Nephron progenitor cell (in vitro differentiated cells): ENCODE data around the gene LUC7L2.
"Not testable (repeated sequence)": the region's sequence is repeated elsewhere in the genome, so short reads cannot be mapped to it uniquely, and the experiment has no call there.

ENCODE experiments used
- DNase-seq: peaks from one replicate; pipeline ENCODE4 v3.0.0; 2021
- H3K27ac Mint-ChIP-seq: 2 replicates; pipeline ENCODE4 v1.8.0; 2021; ENCODE audit warnings: mild to moderate bottlenecking, moderate library complexity, mixed read lengths
- H3K27me3 Mint-ChIP-seq: 2 replicates; pipeline ENCODE4 v1.8.0; 2021; ENCODE audit warnings: mild to moderate bottlenecking, low read depth, mixed read lengths; ENCODE audit not compliant: poor library complexity
- H3K36me3 Mint-ChIP-seq: 2 replicates; pipeline ENCODE4 v1.8.0; 2021; ENCODE audit warnings: low read depth, mixed read lengths
- H3K4me1 Mint-ChIP-seq: 2 replicates; pipeline ENCODE4 v1.8.0; 2021; ENCODE audit warnings: mixed read lengths
- H3K4me3 Mint-ChIP-seq: 2 replicates; pipeline ENCODE4 v1.8.0; 2021; ENCODE audit warnings: mild to moderate bottlenecking, moderate library complexity, mixed read lengths
- H3K9me3 Mint-ChIP-seq: 2 replicates; pipeline ENCODE4 v1.8.0; 2021; ENCODE audit warnings: mild to moderate bottlenecking, moderate library complexity, mixed read lengths
- TF ChIP-seq, protein P1 (sequence below): fragments of 200-600 bp; sonication (generic); IDR thresholded peaks from 2 replicates; pipeline ENCODE4 v1.5.0; 2021; ENCODE audit warnings: antibody characterized with exemption

The LUC7L2 gene

DNA sequence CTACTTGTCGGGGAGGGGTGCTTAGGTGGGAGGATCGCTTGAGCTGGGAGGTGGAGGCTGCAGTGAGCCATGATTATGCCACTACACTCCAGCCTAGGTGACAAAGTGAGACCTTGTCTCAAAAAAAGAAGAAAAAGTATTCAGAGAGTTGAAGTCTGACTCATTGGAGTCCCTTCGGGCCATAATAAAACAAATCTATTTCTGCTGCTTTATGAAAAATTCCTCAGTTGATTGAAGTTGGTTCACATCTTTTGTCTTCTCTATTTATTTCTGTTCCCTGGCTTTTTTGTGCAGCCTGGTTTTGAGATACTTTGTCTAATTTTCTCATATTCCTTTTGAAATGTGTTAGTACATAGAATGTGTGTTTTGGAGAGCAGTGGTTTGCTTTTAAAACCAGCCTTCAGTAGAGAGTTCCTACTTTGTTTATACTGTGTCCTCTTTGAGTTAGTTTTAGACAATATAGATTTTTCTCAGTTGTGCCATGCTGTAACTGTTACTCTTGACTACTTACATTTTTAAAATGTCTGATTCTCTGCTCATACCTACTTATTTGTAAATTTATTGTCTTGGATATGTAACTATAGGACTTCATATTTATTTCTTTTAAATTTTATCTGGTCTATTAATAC, 36.7 kb downstream of the LUC7L2 start:
- no peak for DNase-seq
- no peaks in the 10 kb centered on the region for H3K27me3 Mint-ChIP-seq
- H3K27ac Mint-ChIP-seq: peak overlapping the region; percentile 31
- peaks cover 73% of the 10 kb centered on the region for H3K36me3 Mint-ChIP-seq
- TF ChIP-seq, protein P1, sequence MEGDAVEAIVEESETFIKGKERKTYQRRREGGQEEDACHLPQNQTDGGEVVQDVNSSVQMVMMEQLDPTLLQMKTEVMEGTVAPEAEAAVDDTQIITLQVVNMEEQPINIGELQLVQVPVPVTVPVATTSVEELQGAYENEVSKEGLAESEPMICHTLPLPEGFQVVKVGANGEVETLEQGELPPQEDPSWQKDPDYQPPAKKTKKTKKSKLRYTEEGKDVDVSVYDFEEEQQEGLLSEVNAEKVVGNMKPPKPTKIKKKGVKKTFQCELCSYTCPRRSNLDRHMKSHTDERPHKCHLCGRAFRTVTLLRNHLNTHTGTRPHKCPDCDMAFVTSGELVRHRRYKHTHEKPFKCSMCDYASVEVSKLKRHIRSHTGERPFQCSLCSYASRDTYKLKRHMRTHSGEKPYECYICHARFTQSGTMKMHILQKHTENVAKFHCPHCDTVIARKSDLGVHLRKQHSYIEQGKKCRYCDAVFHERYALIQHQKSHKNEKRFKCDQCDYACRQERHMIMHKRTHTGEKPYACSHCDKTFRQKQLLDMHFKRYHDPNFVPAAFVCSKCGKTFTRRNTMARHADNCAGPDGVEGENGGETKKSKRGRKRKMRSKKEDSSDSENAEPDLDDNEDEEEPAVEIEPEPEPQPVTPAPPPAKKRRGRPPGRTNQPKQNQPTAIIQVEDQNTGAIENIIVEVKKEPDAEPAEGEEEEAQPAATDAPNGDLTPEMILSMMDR: no peak
- H3K9me3 Mint-ChIP-seq: no peaks in the 10 kb centered on the region
- H3K4me3 Mint-ChIP-seq: no peak overlapping the region
- no peaks in the 10 kb centered on the region for H3K4me1 Mint-ChIP-seq

DNA sequence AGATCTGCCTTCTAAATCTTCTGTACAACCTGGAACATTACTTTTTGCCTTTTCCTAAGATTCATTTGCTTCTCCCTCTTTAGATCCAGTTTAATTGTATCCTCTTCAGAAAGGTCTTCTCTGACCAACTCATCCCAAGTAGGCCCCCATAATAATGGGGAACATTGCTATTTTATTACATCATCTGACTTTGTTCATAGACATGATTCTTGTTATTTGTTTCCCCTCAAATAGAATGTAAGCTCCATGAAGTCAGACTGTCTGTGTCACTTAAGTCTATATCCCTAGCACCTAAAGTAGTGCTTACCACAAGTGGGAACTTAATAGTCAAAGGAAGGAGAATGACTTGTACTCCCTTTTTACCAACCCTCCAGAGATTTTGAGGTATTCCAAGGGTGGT, 37.5 kb downstream of the LUC7L2 start:
- H3K4me3 Mint-ChIP-seq: no peak overlapping the region

DNA sequence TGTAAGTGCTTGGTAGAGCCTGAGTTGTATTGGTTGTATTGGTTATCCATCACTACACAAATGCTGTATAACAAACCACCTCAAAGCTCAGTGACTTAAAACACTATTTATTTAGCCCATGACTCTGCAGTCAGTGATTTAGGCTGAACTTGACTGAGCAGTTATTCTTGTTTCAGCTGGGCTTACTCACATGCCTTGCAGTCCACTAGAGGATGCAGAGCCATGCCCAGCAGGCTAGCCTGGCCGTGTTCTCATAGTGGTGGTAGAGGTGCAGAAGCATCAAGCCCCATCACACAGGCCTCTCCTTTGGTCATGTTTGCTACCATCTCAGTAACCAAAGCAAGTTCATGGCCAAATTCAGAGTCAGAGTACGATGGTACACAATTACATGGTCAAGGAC, 43.9 kb downstream of the LUC7L2 start:
- TF ChIP-seq, protein P1: no peak
- H3K27me3 Mint-ChIP-seq: no peaks in the 10 kb centered on the region
- no peak for DNase-seq
- no peak overlapping the region for H3K4me3 Mint-ChIP-seq
- H3K27ac Mint-ChIP-seq: no peak overlapping the region
- peaks cover 82% of the 10 kb centered on the region for H3K36me3 Mint-ChIP-seq
- H3K4me1 Mint-ChIP-seq: no peaks in the 10 kb centered on the region
- no peaks in the 10 kb centered on the region for H3K9me3 Mint-ChIP-seq

More for the DNA sequence above, 37.5 kb downstream of the LUC7L2 start:
- peaks cover 73% of the 10 kb centered on the region for H3K36me3 Mint-ChIP-seq
- H3K9me3 Mint-ChIP-seq: no peaks in the 10 kb centered on the region
- TF ChIP-seq, protein P1: no peak
- no peaks in the 10 kb centered on the region for H3K4me1 Mint-ChIP-seq
- DNase-seq: no peak
- H3K27ac Mint-ChIP-seq: no peak overlapping the region
- H3K27me3 Mint-ChIP-seq: no peaks in the 10 kb centered on the region

DNA sequence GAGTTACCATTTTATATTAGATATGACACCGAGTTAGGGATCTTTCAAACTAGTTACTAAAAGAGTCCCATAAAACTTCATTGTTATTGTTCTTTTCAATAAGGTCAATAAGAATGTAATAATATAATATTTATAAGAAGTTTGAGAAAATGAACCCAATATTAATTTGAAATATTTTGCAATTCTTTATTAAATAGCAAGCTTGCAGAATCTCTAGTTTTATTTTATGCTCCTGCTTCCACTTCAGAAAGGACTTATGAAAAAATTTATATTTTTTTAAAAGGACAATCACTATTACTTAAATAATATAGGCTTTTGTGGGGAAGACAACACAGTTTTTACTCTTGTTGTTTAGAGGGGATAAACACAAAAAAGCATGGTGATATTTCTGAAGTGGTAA, 47.9 kb downstream of the LUC7L2 start:
- TF ChIP-seq, protein P1: no peak
- DNase-seq: no peak
- Mint-ChIP-seq H3K9me3 (no peaks in the 10 kb centered on the region), H3K36me3 (peaks cover 78% of the 10 kb centered on the region), H3K27ac (no peak overlapping the region), H3K27me3 (no peaks in the 10 kb centered on the region), H3K4me3 (no peak overlapping the region), H3K4me1 (no peaks in the 10 kb centered on the region)

DNA sequence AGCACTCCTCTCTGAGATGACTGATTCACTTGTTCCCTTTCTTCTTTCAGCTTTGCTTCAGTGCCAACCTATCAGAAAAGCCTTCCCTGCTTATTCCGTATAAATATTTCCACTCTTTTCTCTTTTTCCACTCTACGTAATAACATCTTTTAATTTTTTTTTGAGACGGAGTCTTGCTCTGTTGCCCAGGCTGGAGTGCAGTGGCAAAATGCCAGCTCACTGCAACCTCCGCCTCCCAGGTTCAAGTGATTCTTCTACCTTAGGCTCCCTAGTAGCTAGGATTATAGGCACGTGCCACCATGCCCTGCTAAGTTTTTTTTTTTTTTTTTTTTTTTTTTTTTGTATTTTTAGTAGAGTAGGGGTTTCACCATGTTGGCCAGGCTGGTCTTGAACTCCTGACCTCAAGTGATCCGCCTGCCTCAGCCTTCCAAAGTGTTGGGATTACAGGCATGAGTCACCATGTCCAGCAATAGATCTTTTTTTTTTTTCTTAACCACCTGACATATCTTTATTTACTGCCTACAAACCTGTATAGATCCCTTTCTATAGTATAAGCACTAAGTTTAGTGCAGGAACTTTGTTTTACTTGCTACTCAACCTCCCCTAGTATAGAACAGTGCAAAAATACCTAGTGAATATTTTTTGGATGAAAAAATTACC, 55.2 kb downstream of the LUC7L2 start:
- H3K4me1 Mint-ChIP-seq, H3K4me3 Mint-ChIP-seq, H3K9me3 Mint-ChIP-seq, DNase-seq, H3K27me3 Mint-ChIP-seq: not testable (repeated sequence)
- peaks cover 82% of the 10 kb centered on the region for H3K36me3 Mint-ChIP-seq
- peak overlapping the region; percentile 69 for H3K27ac Mint-ChIP-seq

DNA sequence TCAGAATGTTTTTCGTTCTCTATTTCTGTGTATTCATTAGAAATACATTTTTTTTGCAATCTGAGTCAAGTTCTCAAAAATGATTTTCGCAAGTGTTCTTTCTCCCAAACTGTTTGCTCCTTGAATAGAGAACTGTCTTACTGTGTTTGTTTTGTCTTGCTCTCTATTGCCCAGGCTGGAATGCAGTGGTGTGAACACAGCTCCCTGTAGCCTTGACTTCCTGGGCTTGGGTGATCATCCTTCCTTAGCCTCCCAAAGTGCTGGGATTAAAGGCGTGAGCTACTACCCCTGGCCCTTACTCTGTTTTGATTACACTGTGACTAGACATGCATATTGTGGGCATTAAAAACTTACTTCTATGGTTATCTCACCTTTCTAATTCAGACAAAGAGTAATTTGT, 56.7 kb downstream of the LUC7L2 start:
- Mint-ChIP-seq H3K9me3 (no peaks in the 10 kb centered on the region), H3K27ac (peak overlapping the region; percentile 7), H3K36me3 (peaks cover 91% of the 10 kb centered on the region), H3K27me3 (no peaks in the 10 kb centered on the region), H3K4me1 (no peaks in the 10 kb centered on the region), H3K4me3 (no peak overlapping the region)
- no peak for DNase-seq
- TF ChIP-seq, protein P1: no peak
